Breast epithelium (tissue), 3 donors: Measurements from ENCODE around the gene GATA6.

Experiments
- CTCF ChIP-seq, 3 donors: fragments of 450-650 bp; IDR thresholded peaks; one replicate each; pipeline ENCODE4 v1.5.1; 2016 to 2017; ENCODE audit warnings: antibody characterized with exemption in 3 of 3, mild to moderate bottlenecking in 3 of 3, moderate library complexity in 3 of 3
- POLR2A ChIP-seq: fragments of 450-650 bp; IDR thresholded peaks from one replicate; pipeline ENCODE4 v1.6.1; 2016; ENCODE audit warnings: antibody characterized with exemption, mild to moderate bottlenecking, moderate library complexity

GRCh38 chr18:22169889-22170420 is 566 bp downstream of the GATA6 start:
- TF ChIP-seq POLR2A (no peak), CTCF (IDR thresholded peaks at IDR 0.05) (no peak)
